ENCODE measurements around the gene RRP36. TPM values are rescaled to one million over a fixed set of nuclear protein-coding genes. Genes with fewer than 3 reads are reported as not detected.

The RRP36 gene
- total RNA-seq, 1 experiment from 2014 or later: 62.5 TPM

DNA sequence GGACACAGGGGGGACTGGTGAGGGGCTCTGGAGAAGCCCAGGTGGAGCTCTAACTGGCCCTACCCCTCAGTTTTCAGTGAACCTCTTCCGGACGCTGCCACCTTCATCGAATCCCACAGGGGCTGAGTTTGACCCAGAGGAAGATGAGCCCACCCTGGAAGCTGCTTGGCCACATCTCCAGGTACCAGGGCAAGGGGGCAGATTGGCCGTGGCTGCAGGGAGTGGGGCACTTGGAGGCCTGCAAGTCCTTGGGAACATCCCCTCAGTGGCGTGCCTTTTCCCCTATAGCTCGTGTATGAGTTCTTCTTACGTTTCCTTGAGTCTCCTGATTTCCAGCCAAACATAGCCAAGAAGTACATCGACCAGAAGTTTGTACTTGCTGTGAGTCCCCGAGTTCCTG is 14.3 kb upstream of the RRP36 start:
- H3K4me1 ChIP-seq (replicated peaks; ENCODE audit: insufficient read depth): peaks cover under 1% of the 10 kb centered on the region; the same call in 1 of the 2 replicates
- H3K4me2 ChIP-seq: no peak overlapping the region
- H3F3A ChIP-seq (ENCODE audit: insufficient read depth, low read depth): no peaks in the 10 kb centered on the region; the same call in none of the 2 replicates
- H3K79me2 ChIP-seq (ENCODE audit: low read depth): peaks cover 4% of the 10 kb centered on the region
- H3K9me2 ChIP-seq (ENCODE audit: insufficient read depth): no peaks in the 10 kb centered on the region
- intact Hi-C loops (cut with micrococcal nuclease; ENCODE audit: unreplicated experiment): no loop called here
- POLR2A ChIA-PET (ENCODE audit: unreplicated experiment): interaction anchor here (0.7 kb wide), 1 partner anchor 418 kb away, joined by 3 read pairs; no protein-coding TSS in a partner anchor
- no TSS peak for BruUV-seq (replicated peaks)
- no peak for DNase-seq
- no peak overlapping the region for H3K4me3 ChIP-seq
- H3K36me3 ChIP-seq (ENCODE audit: low read depth): no peaks in the 10 kb centered on the region
- H2AFZ ChIP-seq: no peak overlapping the region
- no peaks in the 10 kb centered on the region; the same call in 1 of the 2 replicates for H4K20me1 ChIP-seq (ENCODE audit: insufficient read depth)
- no peaks in the 10 kb centered on the region for H3K27me3 ChIP-seq (ENCODE audit: insufficient read depth, low read depth)
- CTCF ChIA-PET: interaction anchor here (0.6 kb wide), 1 partner anchor 47 kb away, joined by 6 read pairs; no protein-coding TSS in a partner anchor
- no peak overlapping the region for H3K27ac ChIP-seq
- TF ChIP-seq, protein P1, sequence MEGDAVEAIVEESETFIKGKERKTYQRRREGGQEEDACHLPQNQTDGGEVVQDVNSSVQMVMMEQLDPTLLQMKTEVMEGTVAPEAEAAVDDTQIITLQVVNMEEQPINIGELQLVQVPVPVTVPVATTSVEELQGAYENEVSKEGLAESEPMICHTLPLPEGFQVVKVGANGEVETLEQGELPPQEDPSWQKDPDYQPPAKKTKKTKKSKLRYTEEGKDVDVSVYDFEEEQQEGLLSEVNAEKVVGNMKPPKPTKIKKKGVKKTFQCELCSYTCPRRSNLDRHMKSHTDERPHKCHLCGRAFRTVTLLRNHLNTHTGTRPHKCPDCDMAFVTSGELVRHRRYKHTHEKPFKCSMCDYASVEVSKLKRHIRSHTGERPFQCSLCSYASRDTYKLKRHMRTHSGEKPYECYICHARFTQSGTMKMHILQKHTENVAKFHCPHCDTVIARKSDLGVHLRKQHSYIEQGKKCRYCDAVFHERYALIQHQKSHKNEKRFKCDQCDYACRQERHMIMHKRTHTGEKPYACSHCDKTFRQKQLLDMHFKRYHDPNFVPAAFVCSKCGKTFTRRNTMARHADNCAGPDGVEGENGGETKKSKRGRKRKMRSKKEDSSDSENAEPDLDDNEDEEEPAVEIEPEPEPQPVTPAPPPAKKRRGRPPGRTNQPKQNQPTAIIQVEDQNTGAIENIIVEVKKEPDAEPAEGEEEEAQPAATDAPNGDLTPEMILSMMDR (conservative IDR thresholded peaks at IDR 0.05): no peak
- TF ChIP-seq EZH2 (IDR thresholded peaks at IDR 0.05; ENCODE audit: low read depth): no peak
- no peaks in the 10 kb centered on the region for H3K9me3 ChIP-seq (ENCODE audit: insufficient read depth, low read depth)

DNA sequence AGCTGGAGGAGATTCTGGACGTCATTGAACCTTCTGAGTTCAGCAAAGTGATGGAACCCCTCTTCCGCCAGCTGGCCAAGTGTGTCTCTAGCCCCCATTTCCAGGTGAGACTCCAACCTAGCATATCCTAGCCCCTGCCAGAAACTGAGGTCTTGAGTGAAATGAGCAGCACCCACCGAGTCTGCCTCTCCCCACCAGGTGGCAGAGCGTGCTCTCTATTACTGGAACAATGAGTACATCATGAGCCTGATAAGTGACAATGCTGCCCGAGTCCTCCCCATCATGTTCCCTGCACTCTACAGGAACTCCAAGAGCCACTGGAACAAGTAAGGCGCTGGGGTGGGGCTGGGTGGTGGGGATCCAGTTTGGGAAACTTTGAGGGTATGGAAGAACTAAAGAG is 12.3 kb upstream of the RRP36 start:
- TF ChIP-seq EZH2 (IDR thresholded peaks at IDR 0.05; ENCODE audit: low read depth): no peak
- TF ChIP-seq, protein P1 (conservative IDR thresholded peaks at IDR 0.05): peak; percentile 62
- intact Hi-C loops (cut with micrococcal nuclease; ENCODE audit: unreplicated experiment): no loop called here
- Histone ChIP-seq H3K4me2 (no peak overlapping the region), H3K27me3 (ENCODE audit: insufficient read depth, low read depth) (no peaks in the 10 kb centered on the region), H3K9me2 (ENCODE audit: insufficient read depth) (no peaks in the 10 kb centered on the region), H3K79me2 (ENCODE audit: low read depth) (peaks cover 16% of the 10 kb centered on the region), H2AFZ (no peak overlapping the region), H3F3A (ENCODE audit: insufficient read depth, low read depth) (no peaks in the 10 kb centered on the region; the same call in none of the 2 replicates), H3K4me3 (no peak overlapping the region), H3K36me3 (ENCODE audit: low read depth) (no peaks in the 10 kb centered on the region), H3K9me3 (ENCODE audit: insufficient read depth, low read depth) (no peaks in the 10 kb centered on the region), H3K27ac (no peak overlapping the region), H4K20me1 (ENCODE audit: insufficient read depth) (no peaks in the 10 kb centered on the region; the same call in 1 of the 2 replicates), H3K4me1 (replicated peaks; ENCODE audit: insufficient read depth) (peaks cover 12% of the 10 kb centered on the region)
- ChIA-PET POLR2A (ENCODE audit: unreplicated experiment) (interaction anchor here (0.6 kb wide), 1 partner anchor 356 kb away, joined by 3 read pairs; no protein-coding TSS in a partner anchor), CTCF (interaction anchor here (0.6 kb wide), 1 partner anchor 95 kb away, joined by 3 read pairs; no protein-coding TSS in a partner anchor)
- BruUV-seq (replicated peaks): no TSS peak
- peak in 1 of 2 experiments; percentile 24 for DNase-seq

DNA sequence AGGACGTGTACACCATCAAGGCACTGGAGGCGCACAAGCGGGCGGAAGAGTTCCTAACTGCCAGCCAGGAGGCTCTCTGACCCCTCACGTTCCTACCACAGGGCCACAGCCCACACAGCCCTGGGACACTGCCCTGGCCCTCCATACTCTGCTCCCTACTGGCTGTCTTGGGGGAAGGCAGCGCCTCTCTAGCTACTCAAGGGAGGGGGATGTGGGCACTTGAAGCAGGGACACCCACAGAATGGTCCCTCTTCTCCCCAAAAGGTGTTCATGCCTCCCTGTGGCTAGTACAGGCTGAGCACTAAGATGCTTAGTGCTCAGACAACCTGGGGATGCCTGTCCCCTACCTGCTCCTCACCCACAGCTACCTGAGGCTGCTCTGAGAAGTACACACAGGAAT is 10.2 kb upstream of the RRP36 start:
- H3K79me2 ChIP-seq (ENCODE audit: low read depth): peaks cover 35% of the 10 kb centered on the region
- no peaks in the 10 kb centered on the region for H3K27me3 ChIP-seq (ENCODE audit: insufficient read depth, low read depth)
- H2AFZ ChIP-seq: no peak overlapping the region
- no peak for DNase-seq
- H3K36me3 ChIP-seq (ENCODE audit: low read depth): no peaks in the 10 kb centered on the region
- POLR2A ChIA-PET (ENCODE audit: unreplicated experiment): no interaction called here
- CTCF ChIA-PET: no interaction called here
- BruUV-seq (replicated peaks): no TSS peak
- H3K4me3 ChIP-seq: no peak overlapping the region
- H3K9me2 ChIP-seq (ENCODE audit: insufficient read depth): no peaks in the 10 kb centered on the region
- no peak overlapping the region for H3K4me2 ChIP-seq
- no peaks in the 10 kb centered on the region for H3K9me3 ChIP-seq (ENCODE audit: insufficient read depth, low read depth)
- no peaks in the 10 kb centered on the region; the same call in 1 of the 2 replicates for H4K20me1 ChIP-seq (ENCODE audit: insufficient read depth)
- TF ChIP-seq EZH2 (IDR thresholded peaks at IDR 0.05; ENCODE audit: low read depth): no peak
- TF ChIP-seq, protein P1 (conservative IDR thresholded peaks at IDR 0.05): no peak
- no peak overlapping the region for H3K27ac ChIP-seq
- intact Hi-C loops (cut with micrococcal nuclease; ENCODE audit: unreplicated experiment): loop anchor here (5.0 to 10.0 kb wide), 4 partner anchors 46 to 131 kb away; partner anchors contain the start of genes CNPY3, KLC4 and MRPL2
- no peaks in the 10 kb centered on the region; the same call in 1 of the 2 replicates for H3F3A ChIP-seq (ENCODE audit: insufficient read depth, low read depth)
- H3K4me1 ChIP-seq (replicated peaks; ENCODE audit: insufficient read depth): peaks cover 18% of the 10 kb centered on the region
